ACC112 (cell line): Measurements from ENCODE around the gene ABCC4.
"Not testable (repeated sequence)": the region's sequence is repeated elsewhere in the genome, so short reads cannot be mapped to it uniquely, and the experiment has no call there.

Experiments used
- H2AFZ ChIP-seq: fragments of 200-600 bp; sonication (generic); one replicate; pipeline ENCODE4 v1.6.0; 2017; ENCODE audit warnings: antibody characterized with exemption, low read length; ENCODE audit not compliant: unreplicated experiment
- H3K27ac ChIP-seq: fragments of 200-600 bp; sonication (generic); 2 replicates; pipeline ENCODE4 v1.5.1; 2014; ENCODE audit warnings: low read depth, mild to moderate bottlenecking, antibody characterized with exemption, low read length, moderate library complexity
- H3K27me3 ChIP-seq: fragments of 200-600 bp; sonication (generic); 2 replicates; pipeline ENCODE4 v1.6.1; 2014; ENCODE audit warnings: mild to moderate bottlenecking, antibody characterized with exemption, low read length, moderate library complexity, mixed read lengths; ENCODE audit not compliant: insufficient read depth
- H3K36me3 ChIP-seq: fragments of 200-600 bp; sonication (generic); 2 replicates; pipeline ENCODE4 v1.6.1; 2016; ENCODE audit warnings: mild to moderate bottlenecking, antibody characterized with exemption, low read length, moderate library complexity, mixed read lengths; ENCODE audit not compliant: insufficient read depth
- H3K4me1 ChIP-seq: fragments of 200-600 bp; sonication (generic); one replicate; pipeline ENCODE4 v1.6.1; 2016; ENCODE audit warnings: low read length, mixed read lengths; ENCODE audit not compliant: insufficient read depth, unreplicated experiment, control insufficient read depth
- H3K4me3 ChIP-seq: fragments of 200-600 bp; sonication (generic); 2 replicates; pipeline ENCODE4 v1.5.1; 2014; ENCODE audit warnings: mild to moderate bottlenecking, low read depth, low read length
- H3K79me2 ChIP-seq: fragments of 200-600 bp; sonication (generic); one replicate; pipeline ENCODE4 v1.6.0; 2016; ENCODE audit warnings: low read length; ENCODE audit not compliant: control insufficient read depth, unreplicated experiment, insufficient read depth

ABCC4 gene

GRCh38 chr13:95217920-95218830 is 83.1 kb downstream of the ABCC4 start:
- H3K4me1 ChIP-seq, result no peaks in the 10 kb centered on the region
- H2AFZ ChIP-seq, result no peak overlapping the region
- H3K27ac ChIP-seq, result no peak overlapping the region
- H3K4me3 ChIP-seq, result no peak overlapping the region
- H3K27me3 ChIP-seq, result no peaks in the 10 kb centered on the region
- no peaks in the 10 kb centered on the region for H3K79me2 ChIP-seq
- H3K36me3 ChIP-seq, result no peaks in the 10 kb centered on the region

GRCh38 chr13:95216182-95216581 is 85.1 kb downstream of the ABCC4 start:
- Histone ChIP-seq H3K4me1 (no peaks in the 10 kb centered on the region), H3K27me3 (no peaks in the 10 kb centered on the region), H2AFZ (no peak overlapping the region), H3K79me2 (no peaks in the 10 kb centered on the region), H3K4me3 (no peak overlapping the region), H3K27ac (no peak overlapping the region), H3K36me3 (no peaks in the 10 kb centered on the region)

- no peaks in the 10 kb centered on the region for H3K36me3 ChIP-seq
- H3K27ac ChIP-seq, result no peak overlapping the region
- no peaks in the 10 kb centered on the region for H3K79me2 ChIP-seq
These were observed 88.0 kb downstream of the ABCC4 start for GRCh38 chr13:95212983-95213850.

GRCh38 chr13:95209109-95209508 is 92.1 kb downstream of the ABCC4 start:
- H3K27ac ChIP-seq, result no peak overlapping the region
- no peaks in the 10 kb centered on the region for H3K4me1 ChIP-seq
- no peak overlapping the region for H3K4me3 ChIP-seq
- H3K27me3 ChIP-seq, result no peaks in the 10 kb centered on the region
- H3K79me2 ChIP-seq, result no peaks in the 10 kb centered on the region
- no peaks in the 10 kb centered on the region for H3K36me3 ChIP-seq
- H2AFZ ChIP-seq, result no peak overlapping the region

More at GRCh38 chr13:95212983-95213850, 88.0 kb downstream of the ABCC4 start:
- Histone ChIP-seq H2AFZ (no peak overlapping the region), H3K27me3 (no peaks in the 10 kb centered on the region), H3K4me3 (no peak overlapping the region), H3K4me1 (no peaks in the 10 kb centered on the region)

GRCh38 chr13:95207769-95208366 is 93.4 kb downstream of the ABCC4 start:
- H3K4me3 ChIP-seq, result no peak overlapping the region
- H3K36me3 ChIP-seq, result no peaks in the 10 kb centered on the region
- no peak overlapping the region for H3K27ac ChIP-seq
- no peaks in the 10 kb centered on the region for H3K27me3 ChIP-seq
- H3K4me1 ChIP-seq, result no peaks in the 10 kb centered on the region
- no peak overlapping the region for H2AFZ ChIP-seq
- no peaks in the 10 kb centered on the region for H3K79me2 ChIP-seq

- H3K27me3 ChIP-seq, result no peaks in the 10 kb centered on the region
- no peak overlapping the region for H3K27ac ChIP-seq
- H3K36me3 ChIP-seq, result no peaks in the 10 kb centered on the region
- no peak overlapping the region for H3K4me3 ChIP-seq
- H3K4me1 ChIP-seq, result no peaks in the 10 kb centered on the region
- no peak overlapping the region for H2AFZ ChIP-seq
- H3K79me2 ChIP-seq, result no peaks in the 10 kb centered on the region
These were observed 95.1 kb downstream of the ABCC4 start for GRCh38 chr13:95206116-95206515.

- Histone ChIP-seq H3K36me3 (no peaks in the 10 kb centered on the region), H3K27me3 (no peaks in the 10 kb centered on the region), H3K4me1 (no peaks in the 10 kb centered on the region), H3K4me3 (no peak overlapping the region), H2AFZ (no peak overlapping the region), H3K79me2 (no peaks in the 10 kb centered on the region), H3K27ac (no peak overlapping the region)
These were observed 97.0 kb downstream of the ABCC4 start for GRCh38 chr13:95204231-95204765.

GRCh38 chr13:95201814-95202651 is 99.2 kb downstream of the ABCC4 start:
- no peaks in the 10 kb centered on the region for H3K27me3 ChIP-seq
- no peaks in the 10 kb centered on the region for H3K36me3 ChIP-seq
- H3K4me1 ChIP-seq, result no peaks in the 10 kb centered on the region
- H3K79me2 ChIP-seq, result no peaks in the 10 kb centered on the region
- no peak overlapping the region for H2AFZ ChIP-seq
- H3K4me3 ChIP-seq, result no peak overlapping the region
- H3K27ac ChIP-seq, result no peak overlapping the region

GRCh38 chr13:95200386-95200957 is 100.8 kb downstream of the ABCC4 start:
- H3K79me2 ChIP-seq, H3K4me1 ChIP-seq, H3K4me3 ChIP-seq, H3K27me3 ChIP-seq, H2AFZ ChIP-seq, H3K36me3 ChIP-seq, H3K27ac ChIP-seq: not testable (repeated sequence)
